SK-N-SH treated with all-trans-retinoic acid at 6 μM for 48 hours (cell line): ENCODE data around the gene ATG12.

Experiments
- ATAC-seq: fragments of 200-7000 bp; cut with Tn5 transposase; 3 replicates; pipeline ENCODE4 v1.9.1; 2020; ENCODE audit warnings: mild to moderate bottlenecking, moderate library complexity
- ARNTL ChIP-seq: fragments of 450-650 bp; formaldehyde crosslinking; IDR thresholded peaks from 2 replicates; pipeline ENCODE4 v1.5.0; 2020; ENCODE audit warnings: low read depth, mild to moderate bottlenecking, moderate library complexity, borderline replicate concordance
- BACH2 ChIP-seq: fragments of 250-450 bp; sonication (Bioruptor Pico); IDR thresholded peaks from 2 replicates; pipeline ENCODE4 v1.9.0; 2021; ENCODE audit warnings: mild to moderate bottlenecking, borderline replicate concordance
- CSDC2 ChIP-seq: fragments of 250-450 bp; sonication (Bioruptor Pico); IDR thresholded peaks from 2 replicates; pipeline ENCODE4 v1.5.0; 2020; ENCODE audit warnings: mild to moderate bottlenecking, moderate library complexity
- ESRRG ChIP-seq: fragments of 250-450 bp; sonication (Bioruptor Pico); IDR thresholded peaks from 2 replicates; pipeline ENCODE4 v1.6.1; 2021; ENCODE audit warnings: mild to moderate bottlenecking
- GLIS3 ChIP-seq: fragments of 250-450 bp; sonication (Bioruptor Pico); IDR thresholded peaks from 2 replicates; pipeline ENCODE4 v1.5.0; 2020; ENCODE audit warnings: mild to moderate bottlenecking, moderate library complexity
- ISL1 ChIP-seq: fragments of 250-450 bp; sonication (Bioruptor Pico); IDR thresholded peaks from 2 replicates; pipeline ENCODE4 v2.1.2; 2022; ENCODE audit warnings: mild to moderate bottlenecking, moderate library complexity
- OSR1 ChIP-seq: fragments of 250-450 bp; sonication (Bioruptor Pico); IDR thresholded peaks from 2 replicates; pipeline ENCODE4 v1.8.0; 2022; ENCODE audit warnings: moderate library complexity, mild to moderate bottlenecking, inconsistent platforms
- PPARA ChIP-seq: fragments of 250-450 bp; sonication (Bioruptor Pico); IDR thresholded peaks from 2 replicates; pipeline ENCODE4 v1.5.0; 2020; ENCODE audit warnings: mild to moderate bottlenecking, borderline replicate concordance
- RARB ChIP-seq: fragments of 250-450 bp; sonication (Bioruptor Pico); IDR thresholded peaks from 2 replicates; pipeline ENCODE4 v1.8.0; 2021; ENCODE audit warnings: mild to moderate bottlenecking, moderate library complexity
- SNAI2 ChIP-seq: fragments of 250-450 bp; sonication (Bioruptor Pico); IDR thresholded peaks from 2 replicates; pipeline ENCODE4 v1.5.0; 2020; ENCODE audit warnings: mild to moderate bottlenecking, moderate library complexity
- TCF4 ChIP-seq: fragments of 250-450 bp; sonication (Bioruptor Pico); IDR thresholded peaks from 2 replicates; pipeline ENCODE4 v1.8.0; 2021; ENCODE audit warnings: mild to moderate bottlenecking, moderate library complexity, borderline replicate concordance
- TOX ChIP-seq: fragments of 250-450 bp; sonication (Bioruptor Pico); IDR thresholded peaks from 2 replicates; pipeline ENCODE4 v1.8.0; 2021; ENCODE audit warnings: mild to moderate bottlenecking, moderate library complexity, borderline replicate concordance
- ZC3H10 ChIP-seq: fragments of 250-450 bp; sonication (Bioruptor Pico); IDR thresholded peaks from 2 replicates; pipeline ENCODE4 v1.5.1; 2021; ENCODE audit warnings: mild to moderate bottlenecking, moderate library complexity
- ZFP3 ChIP-seq: fragments of 250-450 bp; sonication (Bioruptor Pico); IDR thresholded peaks from 2 replicates; pipeline ENCODE4 v1.5.0; 2020; ENCODE audit warnings: mild to moderate bottlenecking, moderate library complexity
- ZFP30 ChIP-seq: fragments of 450-650 bp; formaldehyde crosslinking; IDR thresholded peaks from 2 replicates; pipeline ENCODE4 v1.5.0; 2022; ENCODE audit warnings: mild to moderate bottlenecking, moderate library complexity
- ZNF565 ChIP-seq: fragments of 450-650 bp; formaldehyde crosslinking; conservative IDR thresholded peaks from 2 replicates; pipeline ENCODE4 v1.5.0; 2020; ENCODE audit warnings: low read depth, mild to moderate bottlenecking, moderate library complexity
- ZNF70 ChIP-seq: fragments of 450-650 bp; formaldehyde crosslinking; IDR thresholded peaks from 2 replicates; pipeline ENCODE4 v1.5.0; 2020; ENCODE audit warnings: mild to moderate bottlenecking, moderate library complexity
- ZNF8 ChIP-seq: fragments of 450-650 bp; formaldehyde crosslinking; IDR thresholded peaks from 2 replicates; pipeline ENCODE4 v1.5.0; 2020; ENCODE audit warnings: mild to moderate bottlenecking, moderate library complexity
- TF ChIP-seq, protein P1 (sequence below): fragments of 250-450 bp; sonication (Bioruptor Pico); IDR thresholded peaks from 2 replicates; pipeline ENCODE4 v1.5.1; 2021; ENCODE audit warnings: mild to moderate bottlenecking, moderate library complexity
- TF ChIP-seq, protein P2 (sequence below): fragments of 250-450 bp; sonication (Bioruptor Pico); IDR thresholded peaks from 2 replicates; pipeline ENCODE4 v1.5.0; 2020; ENCODE audit warnings: mild to moderate bottlenecking, moderate library complexity
- TF ChIP-seq, protein P3 (sequence below): fragments of 250-450 bp; sonication (Bioruptor Pico); IDR thresholded peaks from 2 replicates; pipeline ENCODE4 v1.8.0; 2020; ENCODE audit warnings: mild to moderate bottlenecking, moderate library complexity, borderline replicate concordance
- TF ChIP-seq, protein P4 (sequence below): fragments of 250-450 bp; sonication (Bioruptor Pico); IDR thresholded peaks from 2 replicates; pipeline ENCODE4 v1.5.1; 2020; ENCODE audit warnings: low read depth, mild to moderate bottlenecking, moderate library complexity
- TF ChIP-seq, protein P5 (sequence below): fragments of 250-450 bp; sonication (Bioruptor Pico); IDR thresholded peaks from 2 replicates; pipeline ENCODE4 v1.8.0; 2021; ENCODE audit warnings: low read depth, mild to moderate bottlenecking, moderate library complexity, borderline replicate concordance

The ATG12 gene

DNA sequence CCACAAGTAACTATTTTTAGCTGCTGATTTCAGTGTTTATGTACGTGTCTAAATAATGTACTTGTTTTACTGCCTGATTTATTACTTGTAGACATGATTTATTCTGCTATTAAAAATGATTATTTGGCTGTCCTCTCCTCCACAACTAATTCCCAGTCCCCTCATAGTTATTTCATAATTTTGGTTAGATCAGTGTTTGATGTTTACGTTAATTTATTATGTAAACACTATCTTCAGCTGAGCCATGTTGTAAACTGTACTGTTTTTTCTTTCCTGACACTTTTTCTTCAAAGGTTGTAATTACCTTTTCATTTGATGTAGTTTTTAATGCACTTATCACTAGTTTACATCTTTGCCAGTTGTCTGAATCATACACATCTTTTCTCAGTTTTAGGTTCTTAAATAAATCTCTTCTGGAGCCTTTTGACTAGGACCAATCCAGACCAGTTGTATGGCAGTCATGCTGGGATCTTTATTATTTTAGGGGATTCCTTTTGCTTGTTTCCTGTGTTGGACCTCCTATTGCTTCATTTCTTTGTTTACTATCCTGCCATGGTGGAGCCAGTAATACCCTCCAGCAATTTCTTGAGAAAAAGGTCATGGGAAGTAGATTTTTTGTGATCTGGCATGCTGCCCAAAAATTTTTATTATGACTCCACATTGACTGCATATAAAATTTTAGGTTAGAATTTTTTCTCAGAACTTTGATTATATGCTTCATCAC lies 16.4 kb upstream of the ATG12 start:
- ATAC-seq = no peak
- TF ChIP-seq SNAI2 (no peak), ARNTL (no peak), ESRRG (CRISPR knock-in tag) (no peak), PPARA (CRISPR knock-in tag) (no peak), ZNF70 (CRISPR knock-in tag) (no peak), CSDC2 (CRISPR knock-in tag) (no peak), BACH2 (CRISPR knock-in tag) (no peak), TOX (CRISPR knock-in tag) (no peak), ISL1 (CRISPR knock-in tag) (no peak), TCF4 (CRISPR knock-in tag) (no peak), RARB (no peak)
- TF ChIP-seq, protein P1, sequence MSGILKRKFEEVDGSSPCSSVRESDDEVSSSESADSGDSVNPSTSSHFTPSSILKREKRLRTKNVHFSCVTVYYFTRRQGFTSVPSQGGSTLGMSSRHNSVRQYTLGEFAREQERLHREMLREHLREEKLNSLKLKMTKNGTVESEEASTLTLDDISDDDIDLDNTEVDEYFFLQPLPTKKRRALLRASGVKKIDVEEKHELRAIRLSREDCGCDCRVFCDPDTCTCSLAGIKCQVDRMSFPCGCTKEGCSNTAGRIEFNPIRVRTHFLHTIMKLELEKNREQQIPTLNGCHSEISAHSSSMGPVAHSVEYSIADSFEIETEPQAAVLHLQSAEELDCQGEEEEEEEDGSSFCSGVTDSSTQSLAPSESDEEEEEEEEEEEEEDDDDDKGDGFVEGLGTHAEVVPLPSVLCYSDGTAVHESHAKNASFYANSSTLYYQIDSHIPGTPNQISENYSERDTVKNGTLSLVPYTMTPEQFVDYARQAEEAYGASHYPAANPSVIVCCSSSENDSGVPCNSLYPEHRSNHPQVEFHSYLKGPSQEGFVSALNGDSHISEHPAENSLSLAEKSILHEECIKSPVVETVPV (CRISPR knock-in tag) = no peak
- TF ChIP-seq, protein P2, sequence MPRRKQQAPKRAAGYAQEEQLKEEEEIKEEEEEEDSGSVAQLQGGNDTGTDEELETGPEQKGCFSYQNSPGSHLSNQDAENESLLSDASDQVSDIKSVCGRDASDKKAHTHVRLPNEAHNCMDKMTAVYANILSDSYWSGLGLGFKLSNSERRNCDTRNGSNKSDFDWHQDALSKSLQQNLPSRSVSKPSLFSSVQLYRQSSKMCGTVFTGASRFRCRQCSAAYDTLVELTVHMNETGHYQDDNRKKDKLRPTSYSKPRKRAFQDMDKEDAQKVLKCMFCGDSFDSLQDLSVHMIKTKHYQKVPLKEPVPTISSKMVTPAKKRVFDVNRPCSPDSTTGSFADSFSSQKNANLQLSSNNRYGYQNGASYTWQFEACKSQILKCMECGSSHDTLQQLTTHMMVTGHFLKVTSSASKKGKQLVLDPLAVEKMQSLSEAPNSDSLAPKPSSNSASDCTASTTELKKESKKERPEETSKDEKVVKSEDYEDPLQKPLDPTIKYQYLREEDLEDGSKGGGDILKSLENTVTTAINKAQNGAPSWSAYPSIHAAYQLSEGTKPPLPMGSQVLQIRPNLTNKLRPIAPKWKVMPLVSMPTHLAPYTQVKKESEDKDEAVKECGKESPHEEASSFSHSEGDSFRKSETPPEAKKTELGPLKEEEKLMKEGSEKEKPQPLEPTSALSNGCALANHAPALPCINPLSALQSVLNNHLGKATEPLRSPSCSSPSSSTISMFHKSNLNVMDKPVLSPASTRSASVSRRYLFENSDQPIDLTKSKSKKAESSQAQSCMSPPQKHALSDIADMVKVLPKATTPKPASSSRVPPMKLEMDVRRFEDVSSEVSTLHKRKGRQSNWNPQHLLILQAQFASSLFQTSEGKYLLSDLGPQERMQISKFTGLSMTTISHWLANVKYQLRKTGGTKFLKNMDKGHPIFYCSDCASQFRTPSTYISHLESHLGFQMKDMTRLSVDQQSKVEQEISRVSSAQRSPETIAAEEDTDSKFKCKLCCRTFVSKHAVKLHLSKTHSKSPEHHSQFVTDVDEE (CRISPR knock-in tag) = no peak
- TF ChIP-seq, protein P3, sequence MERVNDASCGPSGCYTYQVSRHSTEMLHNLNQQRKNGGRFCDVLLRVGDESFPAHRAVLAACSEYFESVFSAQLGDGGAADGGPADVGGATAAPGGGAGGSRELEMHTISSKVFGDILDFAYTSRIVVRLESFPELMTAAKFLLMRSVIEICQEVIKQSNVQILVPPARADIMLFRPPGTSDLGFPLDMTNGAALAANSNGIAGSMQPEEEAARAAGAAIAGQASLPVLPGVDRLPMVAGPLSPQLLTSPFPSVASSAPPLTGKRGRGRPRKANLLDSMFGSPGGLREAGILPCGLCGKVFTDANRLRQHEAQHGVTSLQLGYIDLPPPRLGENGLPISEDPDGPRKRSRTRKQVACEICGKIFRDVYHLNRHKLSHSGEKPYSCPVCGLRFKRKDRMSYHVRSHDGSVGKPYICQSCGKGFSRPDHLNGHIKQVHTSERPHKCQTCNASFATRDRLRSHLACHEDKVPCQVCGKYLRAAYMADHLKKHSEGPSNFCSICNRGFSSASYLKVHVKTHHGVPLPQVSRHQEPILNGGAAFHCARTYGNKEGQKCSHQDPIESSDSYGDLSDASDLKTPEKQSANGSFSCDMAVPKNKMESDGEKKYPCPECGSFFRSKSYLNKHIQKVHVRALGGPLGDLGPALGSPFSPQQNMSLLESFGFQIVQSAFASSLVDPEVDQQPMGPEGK (CRISPR knock-in tag) = no peak
- TF ChIP-seq, protein P4, sequence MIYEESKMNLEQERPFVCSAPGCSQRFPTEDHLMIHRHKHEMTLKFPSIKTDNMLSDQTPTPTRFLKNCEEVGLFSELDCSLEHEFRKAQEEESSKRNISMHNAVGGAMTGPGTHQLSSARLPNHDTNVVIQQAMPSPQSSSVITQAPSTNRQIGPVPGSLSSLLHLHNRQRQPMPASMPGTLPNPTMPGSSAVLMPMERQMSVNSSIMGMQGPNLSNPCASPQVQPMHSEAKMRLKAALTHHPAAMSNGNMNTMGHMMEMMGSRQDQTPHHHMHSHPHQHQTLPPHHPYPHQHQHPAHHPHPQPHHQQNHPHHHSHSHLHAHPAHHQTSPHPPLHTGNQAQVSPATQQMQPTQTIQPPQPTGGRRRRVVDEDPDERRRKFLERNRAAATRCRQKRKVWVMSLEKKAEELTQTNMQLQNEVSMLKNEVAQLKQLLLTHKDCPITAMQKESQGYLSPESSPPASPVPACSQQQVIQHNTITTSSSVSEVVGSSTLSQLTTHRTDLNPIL = no peak

DNA sequence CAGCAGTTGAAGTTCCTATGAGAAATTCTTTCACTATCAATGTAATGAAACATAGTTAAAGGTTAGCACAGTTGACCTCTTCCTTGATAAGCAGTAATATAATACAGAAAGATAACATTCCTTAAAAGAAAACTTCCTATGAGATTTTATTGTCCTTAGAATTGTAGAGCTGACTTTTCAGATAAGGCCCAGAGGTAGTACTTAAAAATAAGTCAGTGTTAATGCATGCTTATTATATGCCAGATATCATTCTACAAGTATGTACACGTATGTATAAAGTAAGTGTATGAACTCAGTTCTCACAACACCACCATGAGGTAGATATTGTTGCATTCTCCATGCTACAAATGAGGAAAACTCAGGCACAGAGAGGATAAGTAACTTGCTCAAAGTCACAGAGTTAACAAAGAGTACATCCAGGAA lies 15.7 kb upstream of the ATG12 start:
- no peak for ATAC-seq
- TF ChIP-seq ISL1 (CRISPR knock-in tag) (peak; percentile 28; the same call in 1 of the 2 replicates), RARB (no peak)

DNA sequence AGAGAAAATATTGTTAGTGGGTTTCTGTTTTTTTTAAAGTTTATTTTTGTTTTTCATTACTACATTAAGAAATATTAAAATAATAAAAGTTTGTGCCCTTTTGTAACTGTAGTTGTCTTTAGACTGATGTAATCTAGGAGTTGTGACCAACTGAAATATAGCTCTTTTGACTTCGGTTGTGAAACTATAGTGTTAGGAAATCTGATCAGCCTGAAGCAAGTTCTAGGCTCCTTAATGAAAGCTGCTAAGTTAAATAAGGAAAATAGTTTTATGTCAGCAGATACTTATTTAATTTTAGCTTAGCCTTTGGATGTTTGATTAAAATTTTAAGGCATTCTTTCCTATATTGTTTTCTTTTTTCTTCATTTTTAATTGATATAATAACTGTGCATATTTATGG lies 14.6 kb upstream of the ATG12 start:
- no peak for ATAC-seq
- TF ChIP-seq, protein P3 (CRISPR knock-in tag) = no peak
- TF ChIP-seq ZFP3 (CRISPR knock-in tag) (no peak), TCF4 (CRISPR knock-in tag) (no peak), ZNF565 (CRISPR knock-in tag) (no peak), ZC3H10 (CRISPR knock-in tag) (no peak), GLIS3 (CRISPR knock-in tag) (no peak), ZFP30 (CRISPR knock-in tag) (no peak), ZNF8 (no peak), BACH2 (CRISPR knock-in tag) (no peak), OSR1 (no peak), PPARA (CRISPR knock-in tag) (no peak), RARB (no peak), CSDC2 (CRISPR knock-in tag) (no peak), ESRRG (CRISPR knock-in tag) (no peak), ARNTL (no peak)
- TF ChIP-seq, protein P1 (CRISPR knock-in tag) = no peak
- TF ChIP-seq, protein P5, sequence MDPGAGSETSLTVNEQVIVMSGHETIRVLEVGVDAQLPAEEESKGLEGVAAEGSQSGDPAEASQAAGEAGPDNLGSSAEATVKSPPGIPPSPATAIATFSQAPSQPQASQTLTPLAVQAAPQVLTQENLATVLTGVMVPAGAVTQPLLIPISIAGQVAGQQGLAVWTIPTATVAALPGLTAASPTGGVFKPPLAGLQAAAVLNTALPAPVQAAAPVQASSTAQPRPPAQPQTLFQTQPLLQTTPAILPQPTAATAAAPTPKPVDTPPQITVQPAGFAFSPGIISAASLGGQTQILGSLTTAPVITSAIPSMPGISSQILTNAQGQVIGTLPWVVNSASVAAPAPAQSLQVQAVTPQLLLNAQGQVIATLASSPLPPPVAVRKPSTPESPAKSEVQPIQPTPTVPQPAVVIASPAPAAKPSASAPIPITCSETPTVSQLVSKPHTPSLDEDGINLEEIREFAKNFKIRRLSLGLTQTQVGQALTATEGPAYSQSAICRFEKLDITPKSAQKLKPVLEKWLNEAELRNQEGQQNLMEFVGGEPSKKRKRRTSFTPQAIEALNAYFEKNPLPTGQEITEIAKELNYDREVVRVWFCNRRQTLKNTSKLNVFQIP (CRISPR knock-in tag) = no peak
